ENCODE data around the gene IGF2BP2. TPM values are rescaled to one million over a fixed set of nuclear protein-coding genes. Genes with fewer than 3 reads are reported as not detected.

Gene IGF2BP2
- total RNA-seq, 1 experiment from 2014 or later: 135 TPM

GRCh38 chr3:185792955-185793354, 31.9 kb downstream of the IGF2BP2 start:
- Histone ChIP-seq H3K27me3 (ENCODE audit: insufficient read depth, low read length) (no peaks in the 10 kb centered on the region), H3K4me3 (replicated peaks in 1 of 2; ENCODE audit: low read depth in 1 of 2, low read length in 2 of 2) (no peak overlapping the region), H3K4me1 (ENCODE audit: control insufficient read depth in 1 of 2, insufficient read depth in 2 of 2, low read length in 2 of 2) (peaks cover 87 to 99% of the 10 kb centered on the region in 2 experiments), H3K79me2 (ENCODE audit: insufficient read depth, low read length) (peaks cover 98% of the 10 kb centered on the region), H3K9ac (ENCODE audit: low read length) (no peak overlapping the region), H4K20me1 (ENCODE audit: insufficient read depth) (peaks cover 16% of the 10 kb centered on the region; the same call in 1 of the 2 replicates), H3K27ac (ENCODE audit: low read depth, low read length) (no peak overlapping the region), H3K4me2 (ENCODE audit: low read length) (peak overlapping the region; percentile 16; the same call in 1 of the 2 replicates), H3K9me3 (ENCODE audit: control insufficient read depth in 1 of 2, insufficient read depth in 1 of 2, low read depth in 1 of 2, low read length in 2 of 2) (no peaks in the 10 kb centered on the region), H2AFZ (ENCODE audit: low read depth, low read length, poor library complexity, severe bottlenecking) (no peak overlapping the region), H3K36me3 (ENCODE audit: control insufficient read depth in 1 of 2, insufficient read depth in 2 of 2, low read length in 2 of 2) (no peaks in the 10 kb centered on the region), H3K9me2 (ENCODE audit: insufficient read depth) (no peaks in the 10 kb centered on the region)
- DNase-seq (ENCODE audit: low read depth, low spot score) (no peak), ATAC-seq (no peak)
- RAD21 ChIA-PET (ENCODE audit: low non-redundant PET in 1 of 2, low total read pairs in 2 of 2, uncharacterized antibody in 2 of 2, unreplicated experiment in 2 of 2): no interaction called here
- intact Hi-C loops (cut with micrococcal nuclease): no loop called here
- TF ChIP-seq POLR2AphosphoS5 (IDR thresholded peaks at IDR 0.05; ENCODE audit: low read depth, low read length) (no peak), ZFX (IDR thresholded peaks at IDR 0.05) (no peak)
- CTCF ChIA-PET: no interaction called here
- POLR2A ChIA-PET: no interaction called here
- no TSS peak for BruUV-seq (replicated peaks)

GRCh38 chr3:185789891-185790830, 34.7 kb downstream of the IGF2BP2 start:
- no peak overlapping the region for H3K4me3 ChIP-seq (replicated peaks in 1 of 2; ENCODE audit: low read depth in 1 of 2, low read length in 2 of 2)
- no TSS peak for BruUV-seq (replicated peaks)
- no peaks in the 10 kb centered on the region for H3K36me3 ChIP-seq (ENCODE audit: control insufficient read depth in 1 of 2, insufficient read depth in 2 of 2, low read length in 2 of 2)
- ChIA-PET CTCF (interaction anchor here (1.1 to 2.8 kb wide), 2 partner anchors 12 to 22 kb away, joined by 4 to 9 read pairs; no protein-coding TSS in a partner anchor), POLR2A (no interaction called here), RAD21 (ENCODE audit: low non-redundant PET in 1 of 2, low total read pairs in 2 of 2, uncharacterized antibody in 2 of 2, unreplicated experiment in 2 of 2) (no interaction called here)
- H3K9me2 ChIP-seq (ENCODE audit: insufficient read depth): no peaks in the 10 kb centered on the region
- H3K4me2 ChIP-seq (ENCODE audit: low read length): peak overlapping the region; percentile 76
- no peaks in the 10 kb centered on the region for H3K9me3 ChIP-seq (ENCODE audit: control insufficient read depth in 1 of 2, insufficient read depth in 1 of 2, low read depth in 1 of 2, low read length in 2 of 2)
- 0 out of 2 replicates have a peak overlapping the region, but pooled peaks have one; percentile 13 for H3K9ac ChIP-seq (ENCODE audit: low read length)
- ATAC-seq (no peak), DNase-seq (ENCODE audit: low read depth, low spot score) (no peak)
- no peak for TF ChIP-seq POLR2AphosphoS5 (IDR thresholded peaks at IDR 0.05; ENCODE audit: low read depth, low read length)
- no peak for TF ChIP-seq ZBTB33 (IDR thresholded peaks at IDR 0.05; ENCODE audit: extremely low read depth, insufficient replicate concordance, low read length)
- peak; percentile 4; the same call in 1 of the 2 replicates for TF ChIP-seq FOSL1 (IDR thresholded peaks at IDR 0.05; ENCODE audit: low read depth)
- TF ChIP-seq ZFX (IDR thresholded peaks at IDR 0.05): no peak
- peaks cover 100% of the 10 kb centered on the region for H3K79me2 ChIP-seq (ENCODE audit: insufficient read depth, low read length)
- H2AFZ ChIP-seq (ENCODE audit: low read depth, low read length, poor library complexity, severe bottlenecking): no peak overlapping the region
- H3K27me3 ChIP-seq (ENCODE audit: insufficient read depth, low read length): no peaks in the 10 kb centered on the region
- intact Hi-C loops (cut with micrococcal nuclease): no loop called here
- no peak overlapping the region; the same call in 1 of the 2 replicates for H3K27ac ChIP-seq (ENCODE audit: low read depth, low read length)
- peaks cover 84 to 99% of the 10 kb centered on the region in 2 experiments for H3K4me1 ChIP-seq (ENCODE audit: control insufficient read depth in 1 of 2, insufficient read depth in 2 of 2, low read length in 2 of 2)
- peaks cover 17% of the 10 kb centered on the region; the same call in 1 of the 2 replicates for H4K20me1 ChIP-seq (ENCODE audit: insufficient read depth)

Measured in HCT116 (cell line).